HG02610 (cell line): ENCODE data around the gene DCLK1.
A peak's percentile ranks its signal among the peaks of the same experiment; 100 is the strongest.

Experiments
- ATAC-seq: cut with Tn5 transposase; IDR thresholded peaks from one replicate; pipeline ENCODE4 v1.9.1; 2021; ENCODE audit warnings: mild to moderate bottlenecking, moderate library complexity; ENCODE audit not compliant: unreplicated experiment

DCLK1 gene

GRCh38 chr13:35722458-35723052, 408.6 kb downstream of the DCLK1 start:
- ATAC-seq, result no peak

- peak; percentile 54 for ATAC-seq
Measured at GRCh38 chr13:35720690-35721554, 410.3 kb downstream of the DCLK1 start.

GRCh38 chr13:35720290-35720689, 410.9 kb downstream of the DCLK1 start:
- ATAC-seq, result no peak
